T-helper 2 cell (primary cell): ENCODE measurements around the gene GPR12.
"Not testable (repeated sequence)": the region's sequence is repeated elsewhere in the genome, so short reads cannot be mapped to it uniquely, and the experiment has no call there.

ENCODE experiments used
- DNase-seq, 5 experiments: peaks; one replicate each; pipeline versions ENCODE4 v3.0.0 to v3.0.0-alpha.2; 2012 to 2022

Gene GPR12

DNA sequence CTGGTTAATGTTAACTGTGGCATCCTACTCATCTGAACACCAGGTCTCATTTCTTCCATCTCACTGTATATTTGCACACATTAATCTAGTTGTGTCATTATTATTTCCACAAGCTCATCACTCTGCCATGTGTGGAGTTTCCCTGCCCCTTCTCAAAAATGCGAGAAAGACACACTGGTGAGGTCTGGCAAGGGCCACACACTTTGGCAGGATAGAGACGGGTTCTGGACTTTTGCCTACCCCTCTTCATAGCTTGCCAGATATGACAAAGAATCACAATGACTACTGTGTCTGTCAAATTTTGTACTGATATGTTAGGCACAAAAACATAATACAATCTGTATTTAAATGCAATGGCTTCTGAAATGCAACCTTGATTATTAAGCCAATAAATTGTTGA is 12.9 kb downstream of the GPR12 start:
- no peak for DNase-seq

DNA sequence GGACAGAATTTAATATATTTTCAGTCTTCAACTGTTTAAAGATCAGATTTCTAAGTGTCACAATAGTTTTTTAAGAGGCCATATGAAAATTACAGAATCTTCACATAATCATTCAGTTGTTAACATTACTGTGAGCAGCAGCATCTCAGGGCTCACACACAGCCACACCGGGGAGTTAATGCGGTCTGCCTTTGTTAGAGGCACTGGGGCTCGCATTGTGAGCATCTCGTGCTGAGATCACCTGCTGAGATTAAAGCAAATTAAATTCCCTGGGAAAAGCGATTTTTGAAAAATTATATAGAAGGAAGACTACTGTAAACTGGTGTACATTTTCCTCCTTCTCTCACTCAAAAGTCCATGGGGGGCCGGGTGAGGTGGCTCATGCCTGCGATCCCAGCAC is 16.6 kb downstream of the GPR12 start:
- no peak for DNase-seq

DNA sequence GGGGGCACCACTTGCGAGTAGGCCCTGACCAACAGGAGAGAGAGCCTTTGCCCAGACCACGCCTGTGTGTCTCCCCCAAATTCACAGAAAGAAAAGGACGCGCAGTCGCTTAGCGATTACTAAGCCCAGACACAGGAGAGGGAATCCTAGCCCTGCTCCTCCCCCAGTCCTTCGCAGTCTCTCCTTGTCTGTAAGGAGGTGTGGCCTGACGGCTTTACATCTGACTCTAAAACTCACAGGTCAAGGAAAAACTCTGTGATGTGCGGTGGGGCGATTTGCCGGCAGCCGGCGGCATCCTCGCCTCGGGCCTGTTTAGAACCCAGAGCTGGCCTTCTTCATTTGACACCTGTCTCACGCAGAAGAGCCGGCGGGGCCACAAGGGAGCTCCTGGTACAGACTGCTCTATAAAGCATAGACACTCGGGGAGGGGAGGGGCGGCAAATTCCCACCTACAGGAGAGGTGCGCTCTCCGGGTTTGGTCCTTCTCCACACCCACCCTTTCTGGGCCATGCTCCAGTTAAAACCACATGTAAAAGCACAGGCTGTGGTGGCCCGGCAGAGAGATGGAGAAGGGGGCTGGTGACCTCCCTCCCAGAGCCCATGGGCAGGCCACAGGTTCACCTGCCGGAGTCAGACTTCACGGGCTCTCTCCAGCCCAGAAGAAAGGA is 17.8 kb downstream of the GPR12 start:
- DNase-seq: no peak

DNA sequence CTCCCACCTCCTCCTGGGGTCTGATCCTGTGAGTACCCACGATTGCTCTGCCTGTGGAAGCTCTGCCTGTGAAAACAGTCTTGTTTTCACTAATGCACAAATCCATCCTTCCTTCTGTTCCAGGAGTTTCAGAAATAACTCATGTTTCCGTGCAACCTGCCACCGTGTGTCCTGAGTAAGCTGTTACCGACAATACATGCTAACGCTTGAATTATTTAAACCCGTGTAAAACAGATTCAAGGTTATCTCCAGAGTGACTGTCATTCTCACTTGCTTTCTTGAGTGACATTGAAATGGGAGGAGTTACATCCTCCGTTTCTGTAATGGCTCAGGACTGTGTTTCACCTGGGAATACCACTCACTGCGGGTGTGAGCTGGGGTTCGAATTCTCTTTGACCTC is 24.9 kb downstream of the GPR12 start:
- no peak for DNase-seq

DNA sequence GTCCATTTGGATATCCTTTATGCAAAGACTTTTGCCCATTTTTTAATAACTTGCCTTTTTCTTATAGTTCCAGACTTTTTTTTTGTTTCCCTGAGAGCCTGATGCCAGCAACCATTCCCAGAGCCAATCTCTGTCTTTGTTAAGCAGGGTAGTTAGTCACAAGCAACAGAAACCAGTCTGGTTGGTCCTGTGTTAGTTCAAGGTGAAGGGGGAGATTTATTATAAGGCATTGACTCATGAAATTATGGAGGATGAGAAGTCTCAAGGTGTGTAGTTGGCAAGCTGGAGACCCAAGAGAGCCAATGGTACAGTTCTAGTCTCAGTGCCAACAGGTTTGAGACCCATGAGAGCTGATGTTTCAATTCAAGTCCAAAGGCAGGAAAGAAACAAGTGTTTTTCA is 33.0 kb downstream of the GPR12 start:
- no peak for DNase-seq

DNA sequence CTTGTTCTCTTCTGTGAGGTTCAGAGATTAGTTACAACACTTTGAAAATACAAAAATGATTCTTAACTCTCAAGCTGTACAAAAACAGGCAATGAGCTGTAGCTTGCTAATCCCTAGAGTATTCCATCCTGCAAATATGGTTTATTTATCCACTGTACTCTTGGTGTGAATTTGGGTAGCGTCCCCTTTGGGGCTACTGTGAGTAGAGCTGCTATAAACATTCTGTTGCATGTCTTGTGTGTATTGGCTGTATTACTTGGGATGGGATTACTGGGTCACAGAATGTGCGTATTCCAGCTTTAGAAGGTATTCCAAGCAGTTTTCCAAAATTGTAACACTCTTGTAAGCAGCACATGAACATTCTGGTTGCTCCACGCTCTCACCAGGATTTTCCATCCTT is 33.5 kb downstream of the GPR12 start:
- no peak for DNase-seq

DNA sequence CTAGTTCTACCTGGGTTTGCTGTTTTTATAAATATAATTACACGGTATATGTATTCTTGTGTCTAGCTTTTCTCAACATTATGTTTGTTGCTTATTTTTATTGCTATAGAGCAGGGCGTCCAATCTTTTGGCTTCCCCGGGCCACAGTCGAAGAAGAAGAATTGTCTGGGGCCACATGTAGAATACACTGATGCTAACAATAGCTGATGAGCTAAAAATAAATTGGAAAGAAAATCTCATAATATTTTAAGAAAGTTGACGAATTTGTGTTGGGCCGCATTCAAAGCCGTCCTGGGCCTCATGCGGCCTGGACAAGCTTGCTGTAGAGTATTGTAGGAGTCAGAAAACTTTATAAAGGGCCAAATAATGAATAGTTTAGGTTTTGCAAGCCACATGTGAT is 33.9 kb downstream of the GPR12 start:
- no peak for DNase-seq

DNA sequence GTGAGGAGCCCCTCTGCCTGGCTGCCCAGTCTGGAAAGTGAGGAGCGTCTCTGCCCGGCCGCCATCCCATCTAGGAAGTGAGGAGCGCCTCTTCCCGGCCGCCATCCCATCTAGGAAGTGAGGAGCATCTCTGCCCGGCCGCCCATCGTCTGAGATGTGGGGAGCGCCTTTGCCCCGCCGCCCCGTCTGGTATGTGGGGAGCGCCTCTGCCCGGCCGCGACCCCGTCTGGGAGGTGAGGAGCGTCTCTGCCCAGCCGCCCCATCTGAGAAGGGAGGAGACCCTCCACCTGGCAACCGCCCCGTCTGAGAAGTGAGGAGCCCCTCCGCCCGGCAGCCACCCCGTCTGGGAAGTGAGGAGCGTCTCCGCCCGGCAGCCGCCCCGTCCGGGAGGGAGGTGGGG is 37.0 kb downstream of the GPR12 start:
- not testable (repeated sequence) for DNase-seq

DNA sequence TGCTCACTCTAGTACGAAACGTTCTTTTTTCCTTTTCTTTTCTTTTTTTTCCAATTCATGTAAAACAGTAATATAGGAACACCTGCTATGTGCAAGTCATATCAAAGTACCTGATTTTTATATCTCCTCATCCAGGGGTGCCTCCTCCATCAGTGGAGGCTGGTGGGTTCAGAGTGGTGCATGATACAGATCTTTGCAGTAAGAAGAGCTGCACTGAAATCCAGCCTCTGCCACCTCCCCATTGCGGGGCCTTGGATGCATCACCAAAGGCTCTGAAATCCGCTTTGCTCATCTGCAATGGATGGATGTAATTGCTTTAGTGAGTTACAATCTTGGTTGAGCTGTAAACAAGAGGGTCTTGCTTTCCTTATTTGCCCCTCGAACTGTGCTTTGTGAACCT is 38.3 kb downstream of the GPR12 start:
- DNase-seq: no peak

DNA sequence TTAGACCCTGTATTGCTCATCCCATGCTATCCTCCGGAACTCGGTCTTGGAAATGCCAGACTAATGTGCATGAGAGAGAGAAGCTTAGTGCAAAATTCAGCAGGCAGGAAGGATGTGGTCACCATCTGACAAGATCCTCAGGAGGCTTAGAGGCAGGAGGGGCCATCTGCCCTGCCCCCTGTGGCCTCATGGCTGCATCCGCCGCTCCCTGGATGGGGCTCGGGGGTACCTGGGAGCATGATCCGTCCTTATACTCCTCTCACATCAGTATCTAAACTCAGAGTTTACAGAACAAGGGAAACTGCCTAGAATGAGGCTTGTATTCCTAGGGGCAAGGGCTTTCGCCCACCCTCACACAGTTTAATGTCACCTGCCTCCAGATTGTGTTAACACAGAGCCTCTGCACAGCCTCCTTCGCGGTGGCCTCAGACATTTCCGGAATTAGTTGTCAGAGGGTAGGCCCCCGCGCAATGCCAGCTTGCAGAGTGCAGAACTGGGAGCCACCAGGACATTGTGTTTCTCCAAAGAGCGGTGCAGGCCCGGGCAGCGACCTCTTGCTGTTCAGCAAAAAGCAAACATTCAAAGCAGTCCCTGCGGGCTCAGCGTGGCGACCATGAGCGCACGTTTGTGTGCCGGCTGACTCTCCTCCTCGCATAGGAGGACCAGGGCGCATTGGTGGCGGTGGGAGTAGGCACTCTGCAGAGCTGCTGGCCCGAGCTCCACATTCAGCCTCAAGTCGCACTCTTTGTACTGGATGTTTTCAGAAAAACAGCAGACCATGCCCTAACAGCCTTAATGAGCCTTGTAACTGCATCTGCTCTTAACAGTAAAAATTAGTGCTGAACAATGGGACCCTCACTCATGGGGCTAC is 39.1 kb downstream of the GPR12 start:
- DNase-seq: peak in 2 of 5 experiments; percentile 42 to 77

DNA sequence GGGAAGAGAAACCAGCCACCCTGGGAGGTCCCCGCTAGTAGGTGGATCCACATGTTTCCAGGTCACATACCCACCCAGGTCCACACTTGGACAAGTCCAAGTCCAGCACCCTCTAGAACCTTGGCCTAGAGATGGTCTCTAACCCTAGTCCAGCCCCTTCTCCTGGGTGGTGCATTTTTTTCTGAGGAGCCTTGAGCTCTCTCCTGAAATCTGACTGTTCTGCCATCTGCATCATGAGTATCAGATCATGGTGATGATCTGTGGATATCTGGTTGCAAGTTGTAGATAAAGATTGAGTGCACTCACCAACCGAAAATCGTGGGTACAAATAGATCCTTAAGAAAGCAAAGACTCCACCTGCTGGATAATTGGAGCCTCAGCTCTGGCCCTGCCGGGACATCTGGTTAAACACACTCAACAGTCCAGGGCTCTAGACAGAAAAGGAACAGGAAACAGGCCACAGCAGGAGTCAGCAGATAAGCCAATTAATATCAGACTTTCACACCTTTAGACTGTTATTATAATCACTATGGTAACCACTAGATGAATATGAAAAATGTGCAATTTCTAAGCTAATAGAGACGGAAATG is 41.1 kb downstream of the GPR12 start:
- DNase-seq: no peak

DNA sequence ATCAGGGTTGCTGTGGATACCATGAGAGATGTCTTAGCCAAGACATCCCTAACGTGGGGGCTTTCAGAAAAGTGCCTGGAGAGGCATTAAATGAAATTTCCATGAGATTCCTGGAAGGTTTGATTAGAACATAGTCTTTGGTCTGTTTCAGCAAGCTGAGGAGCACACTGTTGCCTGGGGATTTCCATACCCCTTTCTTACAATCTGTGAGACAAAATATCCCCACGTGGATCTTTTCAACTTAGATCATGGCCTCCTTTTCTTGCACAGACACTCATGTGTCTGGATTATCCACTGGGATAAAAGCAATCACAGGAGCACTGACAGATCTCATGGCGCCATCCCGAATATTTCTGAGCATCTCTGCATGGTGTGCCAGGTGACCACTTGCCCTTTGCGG is 41.7 kb downstream of the GPR12 start:
- no peak for DNase-seq

DNA sequence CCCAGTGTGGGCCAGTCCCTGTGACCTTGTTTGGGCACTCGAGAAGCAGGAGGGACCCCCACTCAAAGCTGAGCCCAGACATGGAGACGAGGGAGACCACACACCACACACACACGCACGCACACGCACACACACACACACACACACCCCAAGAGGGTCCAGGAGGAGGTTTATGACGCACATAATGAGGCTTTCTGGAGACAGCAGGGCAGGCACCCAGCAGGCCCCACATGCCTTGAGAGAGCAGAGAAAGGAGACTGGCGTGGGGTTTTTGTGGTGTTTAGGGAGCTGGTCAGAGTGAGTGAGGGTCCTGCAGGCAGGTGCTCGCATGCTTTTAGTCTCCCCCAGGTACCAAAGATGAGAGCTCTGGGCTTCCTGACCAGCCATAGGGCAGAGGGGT is 42.4 kb downstream of the GPR12 start:
- no peak for DNase-seq

DNA sequence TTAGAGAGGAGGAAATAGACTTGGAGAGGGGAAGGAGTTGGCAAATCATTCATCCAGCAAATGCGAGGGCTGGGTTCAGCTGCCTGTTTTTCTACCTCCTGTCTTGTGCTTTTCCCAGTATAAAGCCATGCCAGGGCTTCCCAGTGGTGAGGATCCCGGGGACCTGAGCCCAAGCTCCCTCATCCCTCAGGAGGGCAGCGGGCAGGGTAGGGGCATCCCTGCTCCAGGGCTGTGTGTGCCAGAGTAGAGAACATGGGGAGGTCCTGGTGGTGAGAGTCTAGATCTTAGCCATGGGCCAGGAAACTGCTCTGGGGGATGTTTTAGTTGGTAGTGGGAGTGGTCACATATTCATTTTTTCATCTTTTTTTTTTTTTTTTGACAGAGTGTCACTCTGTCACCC is 43.6 kb downstream of the GPR12 start:
- DNase-seq: no peak

DNA sequence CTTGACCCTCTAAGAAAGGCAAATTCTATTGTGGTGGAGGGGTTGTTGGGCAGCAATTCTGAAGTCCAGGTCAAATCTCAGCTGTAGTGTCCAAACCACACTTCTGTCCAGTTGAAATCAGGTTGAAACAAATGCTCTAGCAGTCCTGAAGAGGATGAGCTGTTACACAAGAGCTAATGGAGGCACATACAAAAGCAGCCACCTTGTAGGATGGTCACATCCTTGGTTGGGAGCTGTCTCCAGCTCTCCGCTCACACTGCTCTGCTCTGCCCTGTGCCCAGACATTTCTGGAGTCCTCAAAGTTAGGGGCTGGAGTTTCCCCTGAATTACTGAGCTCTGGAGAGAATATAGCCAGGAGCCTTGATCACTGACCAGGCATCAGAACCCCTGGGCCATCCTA is 47.2 kb downstream of the GPR12 start:
- no peak for DNase-seq

DNA sequence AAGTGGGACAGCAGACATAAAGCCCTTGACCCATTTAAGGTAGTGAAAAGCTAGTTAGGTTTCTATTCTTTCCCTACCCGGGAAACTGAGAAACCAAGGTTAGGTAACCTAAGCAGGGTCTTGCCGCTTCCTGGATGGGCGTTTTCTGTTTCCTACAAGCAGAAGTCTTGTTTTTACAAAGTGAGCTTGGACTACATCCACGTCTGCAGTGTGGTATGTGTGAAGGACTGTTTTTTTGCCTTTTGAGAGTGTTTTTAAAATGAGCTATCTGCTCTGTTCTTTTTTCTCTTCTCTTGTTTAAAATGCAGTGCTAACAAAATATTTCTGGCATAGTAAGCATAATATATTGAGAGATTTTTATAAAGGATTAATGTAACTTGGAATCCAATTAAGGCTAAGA is 49.4 kb downstream of the GPR12 start:
- DNase-seq: no peak

DNA sequence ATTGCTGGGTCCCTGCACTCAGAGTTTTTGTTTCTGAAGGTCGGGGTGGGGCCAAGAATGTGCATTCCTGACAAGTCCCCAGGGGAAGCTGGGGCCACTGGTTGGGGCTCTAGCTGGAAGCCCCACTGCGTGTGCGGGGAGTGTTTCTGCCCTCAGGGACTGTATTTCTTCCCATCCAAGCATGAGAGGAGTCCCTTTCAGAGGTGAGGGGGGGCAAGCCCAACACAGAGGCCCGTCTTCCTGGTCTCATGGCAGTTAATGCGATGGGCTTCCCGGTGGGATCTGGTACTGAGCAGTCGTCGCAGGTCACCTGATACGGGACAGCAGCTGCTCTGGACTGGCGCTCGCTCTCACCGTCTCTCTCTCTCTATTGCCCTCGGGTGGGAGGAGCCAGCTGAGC is 50.4 kb downstream of the GPR12 start:
- no peak for DNase-seq

DNA sequence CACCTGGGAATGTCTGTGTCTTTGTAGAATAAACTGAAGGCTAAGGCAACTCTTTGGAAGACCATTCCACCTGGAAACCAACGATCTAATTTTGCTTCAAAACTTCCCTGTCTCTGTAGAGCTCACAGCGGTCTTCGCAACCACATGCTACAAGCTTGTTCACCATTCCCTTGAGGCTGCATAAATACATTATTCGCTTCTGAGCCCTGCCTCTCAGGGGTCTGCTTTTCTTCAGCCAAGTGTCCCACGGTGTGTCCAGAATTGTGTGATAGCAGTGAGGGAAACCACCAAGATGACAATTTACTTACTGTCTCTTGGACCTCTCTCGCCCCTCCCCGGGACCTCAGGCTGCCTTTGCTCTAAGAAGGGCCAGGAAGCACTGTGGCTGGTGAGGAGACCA is 51.1 kb downstream of the GPR12 start:
- no peak for DNase-seq

DNA sequence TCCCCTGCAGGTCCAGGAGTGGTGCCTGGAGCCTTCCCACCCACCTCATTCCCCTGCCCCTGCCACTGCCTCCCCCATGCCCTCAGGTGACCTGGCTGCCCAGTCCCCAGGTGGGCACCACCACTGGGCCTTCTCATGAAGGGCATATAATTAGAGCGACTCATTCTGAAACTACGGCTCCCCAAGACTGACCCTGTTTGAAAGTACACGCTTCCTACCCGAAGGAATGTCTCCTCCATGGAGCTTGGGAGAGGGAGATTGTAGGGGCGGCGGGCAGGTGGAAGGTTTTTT is 52.6 kb downstream of the GPR12 start:
- DNase-seq: no peak

DNA sequence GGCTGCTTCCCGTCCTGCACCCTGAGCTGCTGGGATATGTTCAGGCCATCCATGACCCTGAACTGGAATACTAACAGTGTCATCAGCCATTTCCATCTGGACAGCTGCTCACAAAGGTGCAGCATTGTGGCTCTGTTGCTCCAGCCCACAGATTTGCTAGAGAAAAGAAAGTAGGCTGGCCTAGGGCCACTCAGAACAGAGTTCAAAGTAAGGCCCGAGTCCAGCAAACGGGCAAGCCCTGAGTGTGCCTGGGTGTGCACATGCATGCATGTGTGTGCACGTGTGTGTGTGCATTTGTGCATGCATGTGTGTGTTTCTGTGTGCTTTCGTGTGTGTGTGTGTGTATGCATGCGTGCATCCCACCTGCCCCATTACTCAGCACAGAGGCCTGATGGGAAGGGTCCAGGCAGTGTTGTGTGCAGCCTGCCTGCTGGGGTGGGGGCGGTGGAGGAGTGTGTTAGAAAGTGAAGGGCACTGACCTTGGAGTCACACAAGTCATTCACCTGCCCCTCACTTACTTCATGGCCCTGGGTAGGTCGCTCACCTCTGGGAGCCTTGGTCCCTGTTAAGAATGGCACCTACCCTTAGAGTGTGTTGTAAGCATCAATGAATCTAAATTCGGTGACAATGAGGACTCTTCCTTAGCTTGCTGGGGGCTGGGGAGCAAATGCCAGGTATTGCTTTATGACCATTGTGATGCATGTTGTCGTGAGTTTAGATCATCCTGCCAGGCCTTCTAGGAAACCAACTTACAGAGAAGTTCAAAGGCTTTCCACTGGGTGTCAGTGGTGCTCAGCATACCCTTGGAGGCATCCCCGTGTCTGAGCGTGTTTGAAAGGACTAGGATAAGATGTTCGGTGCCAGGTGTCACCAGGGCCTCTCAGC is 53.2 kb downstream of the GPR12 start:
- DNase-seq: peak in 2 of 5 experiments; percentile 25 to 42

DNA sequence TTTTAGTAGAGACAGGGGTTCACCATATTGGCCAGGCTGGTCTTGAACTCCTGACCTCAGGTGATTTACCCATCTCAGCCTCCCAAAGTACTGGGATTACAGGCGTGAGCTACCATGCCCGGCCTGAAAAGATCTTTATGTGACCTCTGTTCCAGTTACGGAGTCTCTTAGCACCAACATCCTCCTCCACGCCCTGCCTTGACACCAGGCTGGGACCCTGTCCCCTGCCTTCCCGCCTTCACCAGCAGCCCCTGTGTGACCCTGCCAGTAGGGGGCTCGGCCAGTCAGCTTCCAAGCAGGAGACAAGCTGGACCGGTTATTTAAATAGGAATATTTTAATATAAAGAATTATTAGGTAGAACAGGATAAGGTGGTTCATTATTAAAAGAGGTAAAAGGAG is 54.2 kb downstream of the GPR12 start:
- DNase-seq: no peak

DNA sequence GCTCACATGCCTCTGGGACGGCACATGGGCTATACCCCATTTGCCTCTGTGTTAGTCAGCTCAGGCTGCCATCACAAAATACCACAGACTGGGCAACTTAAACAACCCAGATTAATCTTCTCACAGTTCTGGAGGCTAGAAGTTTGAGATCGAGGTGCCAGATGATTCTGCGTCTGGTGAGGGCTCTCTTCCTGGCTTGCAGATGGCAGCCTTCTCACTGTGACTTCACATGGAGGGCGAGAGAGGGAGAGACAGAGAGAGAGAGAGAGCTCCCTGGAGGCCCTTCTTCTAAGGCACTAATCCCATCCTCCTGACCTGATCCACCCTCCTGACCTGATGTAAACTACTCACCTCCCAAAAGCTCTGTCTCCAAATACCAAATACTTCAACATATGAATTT is 55.0 kb downstream of the GPR12 start:
- DNase-seq: no peak
